Coronary artery (tissue), 2 donors: ENCODE measurements around the gene PPCS.
"Not testable (repeated sequence)": the region's sequence is repeated elsewhere in the genome, so short reads cannot be mapped to it uniquely, and the experiment has no call there.

Experiments used
- DNase-seq: peaks from one replicate; pipeline ENCODE4 v3.0.0-alpha.2; 2017; ENCODE audit warnings: low spot score
- H3K27ac ChIP-seq, 2 donors: fragments of 200-600 bp; sonication (generic); one replicate each; pipeline ENCODE4 v1.5.1; 2016 to 2019
- H3K4me3 ChIP-seq: fragments of 200-600 bp; sonication (generic); 2 replicates; pipeline ENCODE4 v1.5.1; 2016; ENCODE audit warnings: mild to moderate bottlenecking, moderate library complexity
- CTCF ChIP-seq: fragments of 200-600 bp; sonication (generic); IDR thresholded peaks from one replicate; pipeline ENCODE4 v1.5.1; 2019; ENCODE audit warnings: antibody characterized with exemption

The PPCS gene

DNA sequence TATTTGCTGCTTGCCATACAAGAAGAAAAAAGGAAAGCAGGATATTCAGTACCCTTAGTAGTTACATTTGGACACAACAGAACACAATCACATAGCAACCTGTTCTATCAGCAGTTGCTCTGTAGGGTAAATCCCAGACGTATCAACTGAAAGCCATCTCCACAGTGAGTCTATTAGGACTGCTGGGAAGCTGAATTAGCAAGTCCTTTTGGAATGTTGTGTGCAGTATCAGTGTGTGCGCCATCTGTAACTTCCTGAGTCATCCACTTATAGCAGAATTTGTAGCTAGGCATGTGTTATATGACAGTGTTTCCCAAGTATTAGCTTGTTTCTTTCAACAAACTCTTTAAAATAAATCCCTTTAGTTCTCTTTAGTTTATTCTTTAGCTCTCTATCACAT is 28.0 kb downstream of the PPCS start:
- DNase-seq: no peak
- no peak overlapping the region for H3K27ac ChIP-seq
- no peak for TF ChIP-seq CTCF
- H3K4me3 ChIP-seq: no peak overlapping the region

- no peak for TF ChIP-seq CTCF
- H3K4me3 ChIP-seq: no peak overlapping the region
- DNase-seq: no peak
- H3K27ac ChIP-seq: no peak overlapping the region
Observed at GRCh38 chr1:42490237-42490636, 33.9 kb downstream of the PPCS start.

DNA sequence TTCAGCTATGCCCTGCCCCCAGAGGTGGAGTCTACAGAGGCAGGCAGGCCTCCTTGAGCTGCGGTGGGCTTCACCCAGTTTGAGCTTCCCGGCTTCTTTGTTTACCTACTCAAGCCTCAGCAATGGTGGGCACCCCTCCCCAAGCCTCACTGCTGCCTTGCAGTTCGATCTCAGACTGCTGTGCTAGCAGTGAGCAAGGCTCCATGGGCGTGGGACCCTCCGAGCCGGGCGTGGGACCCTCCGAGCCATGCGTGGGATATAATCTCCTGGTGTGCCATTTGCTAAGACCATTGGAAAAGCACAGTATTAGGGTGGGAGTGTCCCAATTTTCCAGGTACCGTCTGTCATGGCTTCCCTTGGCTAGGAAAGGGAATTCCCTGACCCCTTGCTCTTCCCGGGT is 45.7 kb downstream of the PPCS start:
- not testable (repeated sequence) for H3K27ac ChIP-seq, DNase-seq, H3K4me3 ChIP-seq

GRCh38 chr1:42504535-42505128 is 48.3 kb downstream of the PPCS start:
- H3K27ac ChIP-seq: no peak overlapping the region
- H3K4me3 ChIP-seq: no peak overlapping the region
- TF ChIP-seq CTCF: no peak
- DNase-seq: no peak

GRCh38 chr1:42506576-42506975 is 50.2 kb downstream of the PPCS start:
- TF ChIP-seq CTCF: no peak
- no peak overlapping the region for H3K4me3 ChIP-seq
- H3K27ac ChIP-seq: no peak overlapping the region
- DNase-seq: no peak
